ENCODE data around the gene PTK6.
A peak's percentile ranks its signal among the peaks of the same experiment; 100 is the strongest.
"Not testable (repeated sequence)": the region's sequence is repeated elsewhere in the genome, so short reads cannot be mapped to it uniquely, and the experiment has no call there.

Gene PTK6

GRCh38 chr20:63529180-63529860, 7.9 kb downstream of the PTK6 start:
- no peak for DNase-seq (ENCODE audit: low read depth)

- DNase-seq (ENCODE audit: low read depth): no peak
Measured at GRCh38 chr20:63527184-63527583, 10.0 kb downstream of the PTK6 start.

GRCh38 chr20:63525971-63526370, 11.2 kb downstream of the PTK6 start:
- no peak for DNase-seq (ENCODE audit: low read depth)

GRCh38 chr20:63525185-63525584, 12.0 kb downstream of the PTK6 start:
- no peak for DNase-seq (ENCODE audit: low read depth)

- DNase-seq (ENCODE audit: low read depth): no peak
Measured at GRCh38 chr20:63522981-63523611, 14.1 kb downstream of the PTK6 start.

- DNase-seq (ENCODE audit: low read depth): no peak
Measured at GRCh38 chr20:63522091-63522868, 14.9 kb downstream of the PTK6 start.

- DNase-seq (ENCODE audit: low read depth): no peak
Measured at GRCh38 chr20:63521602-63522001, 15.6 kb downstream of the PTK6 start.

GRCh38 chr20:63520934-63521601, 16.1 kb downstream of the PTK6 start:
- DNase-seq (ENCODE audit: low read depth): peak; percentile 37

- peak; percentile 59 for DNase-seq (ENCODE audit: low read depth)
Measured at GRCh38 chr20:63520504-63520933, 16.7 kb downstream of the PTK6 start, which contains the start of gene PPDPF. PPDPF (plus strand) TSS chr20:63520765; CDS start chr20:63521309, 544 bp downstream.

GRCh38 chr20:63519668-63520503, 17.3 kb downstream of the PTK6 start:
- DNase-seq (ENCODE audit: low read depth): no peak

GRCh38 chr20:63518946-63519667, 18.1 kb downstream of the PTK6 start:
- DNase-seq (ENCODE audit: low read depth): no peak

- DNase-seq (ENCODE audit: low read depth): no peak
Measured at GRCh38 chr20:63518351-63518861, 18.8 kb downstream of the PTK6 start.

GRCh38 chr20:63517376-63518309, 19.5 kb downstream of the PTK6 start:
- DNase-seq (ENCODE audit: low read depth): no peak

GRCh38 chr20:63514520-63514919, 22.7 kb downstream of the PTK6 start:
- DNase-seq (ENCODE audit: low read depth): not testable (repeated sequence)

- DNase-seq (ENCODE audit: low read depth): no peak
Measured at GRCh38 chr20:63513207-63513606, 24.0 kb downstream of the PTK6 start.

GRCh38 chr20:63509088-63509564, 28.1 kb downstream of the PTK6 start:
- no peak for DNase-seq (ENCODE audit: low read depth)

GRCh38 chr20:63508072-63508768, 29.0 kb downstream of the PTK6 start:
- no peak for DNase-seq (ENCODE audit: low read depth)

- no peak for DNase-seq (ENCODE audit: low read depth)
Measured at GRCh38 chr20:63507083-63507743, 30.0 kb downstream of the PTK6 start.

Data from GM04504 (cell line).